Endometrium (tissue), 2 donors: Measurements from ENCODE around the gene SLC39A3.

Experiments
- FAIRE-seq: peaks from 2 replicates; lab custom pipeline; 2012; peaks lifted over from hg19 to GRCh38; lab: Jason Lieb, UNC
- donor health status: control.
- donor health status: control.

The SLC39A3 gene, protein sequence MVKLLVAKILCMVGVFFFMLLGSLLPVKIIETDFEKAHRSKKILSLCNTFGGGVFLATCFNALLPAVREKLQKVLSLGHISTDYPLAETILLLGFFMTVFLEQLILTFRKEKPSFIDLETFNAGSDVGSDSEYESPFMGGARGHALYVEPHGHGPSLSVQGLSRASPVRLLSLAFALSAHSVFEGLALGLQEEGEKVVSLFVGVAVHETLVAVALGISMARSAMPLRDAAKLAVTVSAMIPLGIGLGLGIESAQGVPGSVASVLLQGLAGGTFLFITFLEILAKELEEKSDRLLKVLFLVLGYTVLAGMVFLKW

DNA sequence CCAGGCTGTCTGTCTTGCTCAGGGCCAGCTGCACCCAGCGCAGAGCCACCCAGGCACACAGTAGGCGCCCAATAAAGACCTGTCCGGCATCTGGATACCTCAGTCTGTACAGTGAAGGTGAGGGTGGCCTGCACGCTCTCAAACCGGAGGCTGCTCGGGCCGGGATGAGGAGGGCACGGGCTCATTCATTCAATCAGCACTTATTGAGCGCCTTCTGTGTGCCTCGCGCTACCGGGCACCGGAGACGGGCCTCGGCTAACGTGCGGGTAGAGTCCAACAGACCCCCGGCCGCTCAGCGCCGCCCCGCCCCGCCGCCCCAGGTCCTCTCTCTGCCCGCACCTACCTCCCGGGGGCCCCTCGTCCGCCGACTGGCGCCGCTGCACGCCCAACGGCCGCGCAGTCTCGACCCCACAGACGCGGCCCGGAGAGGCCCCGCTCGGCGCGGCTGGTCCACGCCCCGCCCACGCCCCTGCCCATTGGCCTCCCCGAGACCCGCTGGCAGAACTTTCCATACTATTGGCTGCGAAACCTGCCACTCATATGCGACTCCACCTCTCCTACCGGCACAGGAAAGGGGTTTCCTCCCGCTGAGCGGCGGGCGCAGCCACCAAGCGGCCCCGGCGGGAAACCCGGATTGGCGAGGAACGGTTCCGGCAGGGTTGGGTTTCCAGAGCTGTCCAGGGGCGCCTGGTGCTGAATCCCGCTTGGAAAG is at the start of gene SLC39A3:
Gene SLC39A3, minus strand, starts transcription at position 416 of the 712 bp plus-strand sequence. CDS start 2,760 bp downstream, outside the sequence.
- FAIRE-seq = peak; percentile 90

DNA sequence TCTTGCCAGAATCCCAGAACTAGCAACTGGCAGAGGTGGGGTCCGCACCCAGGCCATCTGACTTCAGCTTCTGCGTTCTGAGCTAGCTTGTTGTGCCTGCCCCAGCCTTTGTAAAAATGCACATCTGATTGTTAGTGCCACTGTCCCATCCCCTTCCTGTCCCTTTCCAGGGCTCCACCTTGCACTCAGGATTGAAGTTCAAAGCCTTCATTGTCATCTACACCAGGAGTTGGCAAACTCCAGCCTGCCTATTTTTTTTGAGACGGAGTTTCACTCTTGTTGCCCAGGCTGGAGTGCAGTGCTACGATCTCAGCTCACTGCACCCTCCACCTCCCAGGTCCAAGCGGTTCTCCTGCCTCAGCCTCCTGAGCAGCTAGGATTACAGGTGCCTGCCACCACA is 48.4 kb upstream of the SLC39A3 start:
- no peak for FAIRE-seq

DNA sequence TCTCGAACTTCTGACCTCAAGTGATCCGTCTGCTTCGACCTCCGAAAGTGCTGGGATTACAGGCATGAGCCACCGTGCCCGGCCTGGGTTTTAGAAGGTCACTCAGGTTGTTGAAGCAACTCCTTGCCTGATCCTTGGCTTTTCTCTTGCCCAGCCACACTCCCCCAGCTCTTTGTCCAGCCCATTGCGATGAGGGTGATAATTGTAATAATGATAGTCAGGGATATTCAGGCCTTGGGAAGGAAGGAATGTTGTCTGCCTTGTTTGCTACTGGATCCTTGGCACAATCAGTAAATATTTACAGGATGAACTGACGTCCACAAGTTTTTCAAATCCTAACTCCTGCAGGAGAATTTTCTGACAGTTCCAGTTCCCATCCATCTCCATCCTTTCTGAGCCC is 47.3 kb upstream of the SLC39A3 start:
- no peak for FAIRE-seq

DNA sequence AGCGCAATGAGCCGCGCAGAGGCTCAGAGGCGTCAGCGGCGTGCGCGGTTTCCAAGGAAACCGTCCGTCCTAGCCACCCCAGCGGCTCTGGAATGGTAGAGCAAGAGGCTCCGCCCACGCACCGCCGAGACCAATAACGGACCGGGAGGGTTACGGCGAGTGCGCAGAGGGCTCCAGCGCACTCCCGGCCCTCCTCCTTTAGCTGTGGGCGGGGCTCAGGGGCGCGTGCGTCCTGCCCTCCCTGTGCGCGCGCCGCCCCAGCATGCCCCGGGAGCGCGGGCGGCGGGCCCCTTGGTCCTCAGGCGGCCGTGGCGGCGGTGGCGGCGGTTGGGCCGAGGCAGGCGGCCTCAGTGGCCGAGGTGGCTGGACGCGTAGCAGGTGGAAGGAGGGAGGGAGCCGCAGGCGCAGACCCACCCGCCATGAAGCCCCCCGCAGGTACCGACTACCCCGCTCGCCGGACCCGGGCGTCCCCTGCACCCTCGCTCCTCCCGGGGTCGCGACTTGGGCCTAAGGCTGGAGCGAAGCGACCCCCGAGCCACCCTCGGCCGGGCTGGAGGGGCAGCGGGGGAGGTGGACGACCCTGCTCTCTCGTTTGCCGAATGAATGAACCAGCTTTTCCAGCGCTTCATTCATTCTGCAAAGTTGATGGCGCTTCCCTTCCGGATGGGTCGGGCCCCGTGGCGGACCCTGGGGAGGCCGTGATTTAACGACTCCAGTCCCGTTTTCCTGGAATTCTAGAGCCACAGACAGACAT is 45.6 kb upstream of the SLC39A3 start, which contains the start of gene THOP1:
Gene THOP1, plus strand, starts transcription at position 260 of the 754 bp plus-strand sequence. Its CDS starts 160 bp downstream, at position 420.
- FAIRE-seq = peak; percentile 84

DNA sequence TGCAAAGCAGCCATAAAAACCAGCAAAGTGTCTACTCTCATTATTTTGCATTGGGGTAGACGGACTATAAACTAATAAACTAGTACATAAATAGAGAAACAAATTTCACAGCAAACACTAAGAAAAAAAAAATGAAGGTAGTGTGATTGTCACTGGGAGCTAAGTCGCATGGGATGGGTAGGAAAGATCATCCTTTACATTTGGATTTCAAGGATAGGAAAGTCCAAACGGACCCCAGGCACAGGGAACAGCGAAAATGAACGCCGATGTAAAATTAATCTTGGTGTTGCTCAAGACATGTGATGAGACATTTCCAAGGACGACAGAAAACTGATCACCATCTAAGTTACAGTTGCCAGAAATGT is 43.9 kb upstream of the SLC39A3 start:
- no peak for FAIRE-seq

DNA sequence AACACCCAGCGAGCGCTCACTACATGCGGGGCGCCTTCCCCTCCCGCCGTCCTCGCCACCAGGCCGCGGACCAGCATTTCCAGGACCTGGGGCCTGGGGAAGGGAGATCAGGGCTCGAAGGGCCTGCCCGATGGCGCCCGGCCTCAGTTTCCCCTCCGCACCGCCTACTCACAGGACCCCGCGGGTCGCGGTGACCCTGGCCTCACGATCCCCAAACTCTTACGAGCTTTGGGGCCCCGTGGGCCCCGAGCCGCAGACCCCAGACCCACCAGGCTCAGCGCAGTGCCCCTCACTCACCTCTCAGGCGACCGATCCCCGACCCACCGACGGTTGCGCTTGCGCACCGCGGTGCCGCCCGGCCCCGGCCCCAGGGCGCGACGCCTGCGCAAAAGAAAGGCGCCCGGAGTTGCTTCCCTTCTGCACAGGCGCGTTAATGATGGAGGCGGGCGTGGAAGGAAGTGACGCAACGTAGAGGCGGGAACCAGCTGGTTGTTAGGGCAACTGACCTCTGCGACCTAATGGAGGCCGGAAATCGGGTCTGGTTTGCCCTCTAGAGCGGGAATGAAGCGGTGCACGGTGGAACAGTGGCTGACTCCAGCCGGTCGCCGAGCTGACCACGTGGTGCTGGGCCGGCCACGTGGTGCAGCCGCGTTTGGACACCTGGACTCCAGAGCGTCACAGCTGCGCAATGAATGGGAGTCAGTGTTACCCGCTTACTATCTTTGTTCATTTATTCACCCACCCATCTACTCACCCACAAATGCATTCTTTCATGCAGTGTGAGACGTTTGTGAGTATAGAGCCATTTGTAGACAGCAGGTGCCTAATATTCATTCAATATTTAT is 43.3 kb upstream of the SLC39A3 start, which contains the start of gene SGTA:
Gene SGTA, minus strand, starts transcription at position 338 of the 845 bp plus-strand sequence. CDS start 14,205 bp downstream, outside the sequence.
- FAIRE-seq = peak; percentile 95

DNA sequence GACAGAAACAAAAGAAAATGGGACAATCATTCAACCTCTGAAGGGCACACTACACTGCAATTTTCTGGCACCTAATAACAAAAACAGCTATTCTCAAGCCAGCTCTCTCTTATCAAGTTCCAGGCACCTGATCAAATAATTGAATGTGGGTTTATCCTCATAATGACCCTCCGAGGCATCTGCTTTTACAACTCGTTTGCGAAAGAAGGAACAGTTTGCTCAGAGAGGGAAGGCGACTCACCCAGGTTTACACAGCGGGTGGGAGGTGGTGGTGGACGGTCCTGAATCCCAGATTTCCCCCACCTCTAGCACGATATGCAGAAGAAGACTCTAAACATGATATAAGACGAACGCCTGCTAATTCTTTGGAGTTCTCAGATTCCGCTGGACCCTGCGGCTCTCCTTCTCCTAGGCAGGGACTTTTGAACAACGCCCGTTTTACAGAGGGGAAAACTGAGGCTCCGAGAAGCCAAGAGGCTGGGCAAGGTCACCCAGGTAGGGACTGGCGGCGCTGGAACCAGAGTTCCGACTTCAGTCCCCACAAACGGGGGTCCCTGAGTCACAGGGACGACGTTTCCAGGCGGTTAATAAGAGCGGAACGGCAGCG is 42.6 kb upstream of the SLC39A3 start:
- FAIRE-seq = no peak

DNA sequence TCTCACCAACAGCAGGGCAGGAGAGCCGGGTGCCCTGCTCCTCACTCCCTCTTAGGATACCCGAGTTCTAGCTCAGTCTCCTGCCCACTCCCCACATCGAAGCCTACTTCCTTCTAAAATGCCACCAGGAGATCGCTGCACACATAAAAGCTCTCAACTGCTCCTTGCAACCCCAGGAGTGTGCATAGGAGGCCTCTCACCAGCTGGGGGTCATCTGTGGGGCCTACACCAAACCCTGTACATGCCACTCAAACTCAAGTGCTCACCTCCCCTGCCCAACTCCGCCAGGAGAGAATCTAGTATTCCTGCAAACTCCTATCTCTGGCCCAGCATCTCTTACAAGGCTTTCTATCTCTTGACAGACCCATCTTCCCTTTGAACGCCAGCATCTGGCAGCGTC is 40.5 kb upstream of the SLC39A3 start:
- FAIRE-seq = no peak

DNA sequence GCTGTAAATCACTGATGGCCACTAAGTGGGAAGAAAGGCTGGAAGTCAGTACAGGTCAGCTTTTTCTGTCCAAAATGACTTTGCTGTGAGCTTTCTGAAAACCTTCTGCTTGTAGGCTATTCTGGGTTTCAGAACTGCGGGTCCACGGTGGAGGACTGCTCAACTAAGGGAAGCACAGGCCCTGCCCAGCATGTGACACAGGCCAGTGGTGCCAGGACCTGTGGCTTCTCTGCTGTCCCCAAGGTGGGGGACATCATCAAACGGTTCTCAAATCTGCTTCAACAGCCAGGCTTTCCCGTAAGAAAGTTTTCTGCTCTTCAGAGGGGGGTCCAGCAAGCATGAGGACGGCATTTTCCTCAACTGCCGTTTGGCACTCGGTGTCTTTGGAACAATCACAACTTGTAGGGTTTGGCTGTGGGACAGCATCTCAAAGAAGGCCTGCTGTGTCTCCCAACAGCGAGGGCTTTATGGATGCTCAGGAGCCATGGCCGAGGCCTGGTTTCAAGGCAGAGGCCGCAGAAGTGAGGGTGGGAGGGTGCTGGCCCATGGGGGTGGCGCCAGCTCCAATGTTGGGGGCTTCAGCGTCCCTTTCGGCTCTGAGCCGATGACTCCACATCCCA is 39.4 kb upstream of the SLC39A3 start:
- no peak for FAIRE-seq

DNA sequence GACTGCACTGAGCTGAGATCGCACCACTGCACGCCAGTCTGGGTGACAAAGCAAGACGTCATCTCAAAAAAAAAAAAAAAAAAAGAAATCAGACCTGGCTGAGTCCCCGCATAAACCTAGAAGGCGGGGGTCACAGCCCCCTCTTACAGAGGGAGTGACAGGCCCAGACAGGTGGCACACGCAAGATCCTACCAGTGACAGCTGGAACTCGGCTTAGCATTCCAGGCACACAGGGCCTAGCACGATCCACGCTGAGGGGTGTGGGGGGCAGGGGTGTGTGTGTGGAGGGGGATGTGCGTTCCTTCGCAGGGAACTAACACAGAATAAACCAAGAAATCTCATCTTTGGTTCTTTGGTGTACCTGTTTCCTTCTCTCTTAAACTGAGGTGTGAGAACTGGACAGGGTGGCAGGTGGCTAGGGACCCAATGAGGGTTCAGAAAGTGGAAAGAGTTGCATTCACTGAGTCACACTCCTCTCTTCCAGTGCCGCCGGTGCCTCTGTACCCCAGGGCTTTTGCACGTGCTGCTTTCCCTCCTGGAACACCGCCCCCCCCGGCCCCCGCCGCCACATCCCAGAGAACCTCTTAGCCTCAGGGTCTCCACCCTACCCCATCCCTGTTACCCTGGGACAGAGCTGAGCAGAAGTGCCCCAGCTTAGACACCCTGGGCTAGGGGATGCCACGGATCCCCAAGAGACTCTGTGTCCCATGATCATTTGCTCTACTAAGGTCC is 38.3 kb upstream of the SLC39A3 start:
- FAIRE-seq = no peak

DNA sequence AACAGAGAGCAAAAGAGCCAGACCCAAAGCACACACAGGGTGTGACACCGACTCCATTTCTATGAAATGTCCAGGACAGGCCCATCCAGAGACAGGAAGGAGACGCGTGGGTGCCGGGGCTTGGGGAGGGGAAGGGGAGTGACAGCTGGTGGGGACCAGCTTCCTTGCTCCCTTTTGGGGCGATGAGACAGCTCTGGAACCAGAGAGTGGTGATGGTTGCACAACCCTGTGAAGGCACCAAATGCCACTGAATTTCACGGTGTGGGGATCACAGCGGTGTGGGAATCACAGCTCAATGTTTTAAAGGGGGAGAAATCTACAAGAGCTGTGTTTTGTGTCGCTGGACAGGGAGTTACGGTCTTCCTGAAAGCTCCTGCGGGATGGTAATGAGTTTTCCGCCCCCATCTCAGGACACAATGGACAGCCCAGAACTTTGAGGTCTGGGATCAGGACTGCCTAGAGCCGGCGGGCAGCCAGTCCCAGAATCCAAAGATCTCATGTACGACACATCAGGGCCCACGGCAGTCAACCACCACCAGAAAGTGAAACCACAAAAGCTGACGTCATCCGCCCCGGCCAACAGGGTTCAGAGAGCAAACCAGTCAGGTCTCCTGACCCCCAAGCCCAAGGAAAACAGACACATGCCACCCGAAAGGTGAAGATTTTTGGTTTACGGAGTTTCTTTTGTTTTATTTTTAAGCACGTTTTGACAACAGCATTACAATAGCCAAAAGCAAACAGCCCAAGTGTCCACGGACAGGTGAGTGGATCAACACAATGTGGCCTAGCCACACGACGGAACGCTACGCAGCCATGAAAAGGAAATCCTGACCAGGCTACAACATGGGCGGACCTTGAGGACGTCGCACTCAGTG is 36.0 kb upstream of the SLC39A3 start:
- no peak for FAIRE-seq

DNA sequence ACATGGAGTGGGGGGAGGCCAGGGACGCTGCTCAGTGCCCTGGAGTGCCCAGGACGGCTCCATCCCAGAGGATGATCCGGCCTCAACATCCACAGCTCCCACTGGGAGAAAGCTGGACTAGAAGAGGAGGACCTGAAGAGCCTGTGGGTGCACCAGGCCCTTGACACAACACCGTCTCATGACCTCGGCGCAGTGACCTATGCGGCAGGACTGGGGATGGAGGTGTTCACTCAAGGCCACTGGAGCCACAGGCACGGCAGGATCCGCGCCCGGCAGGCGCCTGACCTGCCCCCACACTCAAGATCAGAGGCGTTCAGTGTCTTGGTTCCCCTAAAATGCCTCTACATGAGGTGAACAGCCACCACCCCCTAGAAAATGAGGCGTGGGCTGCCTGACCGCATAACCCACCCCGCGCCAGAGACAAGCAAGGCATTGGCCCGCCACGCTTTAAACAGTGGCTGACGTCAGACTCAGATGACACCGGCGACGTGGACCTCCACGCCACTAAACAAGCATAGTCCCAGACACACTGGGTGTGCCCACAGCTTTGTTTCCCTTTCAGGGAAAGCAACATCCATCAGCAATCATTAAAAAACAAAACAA is 35.2 kb upstream of the SLC39A3 start:
- FAIRE-seq = no peak

DNA sequence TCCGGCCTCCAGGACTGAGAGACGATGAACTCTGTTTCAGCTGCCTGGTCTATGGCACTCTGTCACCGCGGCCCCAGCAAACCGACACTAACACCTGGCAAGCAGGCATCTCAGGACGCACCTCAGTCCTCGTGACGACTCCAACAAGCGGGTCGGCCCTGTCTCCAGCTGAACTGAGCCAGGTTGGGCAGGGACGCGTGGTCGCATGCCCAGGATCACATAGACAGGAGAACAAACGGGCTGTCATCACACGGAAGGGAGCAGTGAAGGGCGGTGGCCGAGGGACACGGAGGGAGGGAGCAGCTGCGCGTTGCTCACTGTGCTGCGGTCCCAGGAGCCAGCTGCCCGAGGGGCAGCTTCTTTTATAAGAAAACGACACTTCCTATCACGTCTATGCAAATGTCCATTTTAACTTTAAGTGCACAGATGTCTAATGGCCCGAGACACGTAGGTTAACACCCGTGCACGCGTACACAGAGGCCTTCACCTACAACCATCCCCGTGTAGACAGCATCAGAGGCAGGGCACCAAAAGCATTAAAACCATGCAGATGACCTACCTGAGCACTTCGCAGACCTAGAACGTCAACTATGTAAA is 34.4 kb upstream of the SLC39A3 start:
- no peak for FAIRE-seq

DNA sequence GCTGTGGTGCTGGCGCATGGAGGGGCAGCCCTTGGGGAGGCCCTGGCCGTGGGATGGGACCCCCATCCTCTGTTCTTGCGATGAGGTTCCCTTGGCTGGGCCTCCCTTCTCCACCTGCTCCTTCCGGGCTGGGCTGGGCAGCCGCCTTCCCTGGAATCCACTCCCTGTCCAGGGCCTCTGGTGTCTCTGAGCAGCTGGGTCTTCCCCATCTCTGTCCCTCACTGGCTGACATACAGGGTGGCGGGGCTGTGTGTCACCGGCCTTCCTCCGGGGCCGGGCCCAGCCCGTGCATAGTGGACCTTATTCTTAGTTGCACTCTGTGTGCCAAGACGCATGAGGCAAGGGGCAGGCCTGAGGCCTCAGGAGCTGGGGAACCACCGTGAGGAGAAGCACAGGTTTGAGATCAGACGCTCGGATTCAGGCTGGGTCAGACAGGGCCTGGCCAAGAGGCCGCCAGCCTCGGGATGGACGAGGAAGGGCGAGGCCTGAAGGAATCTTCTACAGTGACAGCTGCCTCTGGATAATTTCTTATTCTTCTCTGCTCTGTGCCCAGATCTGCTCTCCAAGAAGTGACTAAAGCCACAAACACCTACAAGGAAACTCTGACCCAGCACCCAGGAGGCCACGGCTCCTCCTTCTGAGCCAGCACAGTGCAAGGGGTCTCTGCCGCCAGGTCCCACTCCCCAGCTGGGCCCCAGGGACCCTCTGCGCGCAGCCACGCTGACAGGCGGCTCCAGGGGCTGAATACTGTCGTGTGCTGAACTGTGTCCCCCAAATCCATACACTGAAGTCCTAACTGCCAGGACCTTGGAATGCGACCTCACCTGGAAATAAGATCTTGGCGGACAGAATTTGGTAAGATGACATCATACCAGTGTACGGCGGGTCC is 32.2 kb upstream of the SLC39A3 start:
- no peak for FAIRE-seq

DNA sequence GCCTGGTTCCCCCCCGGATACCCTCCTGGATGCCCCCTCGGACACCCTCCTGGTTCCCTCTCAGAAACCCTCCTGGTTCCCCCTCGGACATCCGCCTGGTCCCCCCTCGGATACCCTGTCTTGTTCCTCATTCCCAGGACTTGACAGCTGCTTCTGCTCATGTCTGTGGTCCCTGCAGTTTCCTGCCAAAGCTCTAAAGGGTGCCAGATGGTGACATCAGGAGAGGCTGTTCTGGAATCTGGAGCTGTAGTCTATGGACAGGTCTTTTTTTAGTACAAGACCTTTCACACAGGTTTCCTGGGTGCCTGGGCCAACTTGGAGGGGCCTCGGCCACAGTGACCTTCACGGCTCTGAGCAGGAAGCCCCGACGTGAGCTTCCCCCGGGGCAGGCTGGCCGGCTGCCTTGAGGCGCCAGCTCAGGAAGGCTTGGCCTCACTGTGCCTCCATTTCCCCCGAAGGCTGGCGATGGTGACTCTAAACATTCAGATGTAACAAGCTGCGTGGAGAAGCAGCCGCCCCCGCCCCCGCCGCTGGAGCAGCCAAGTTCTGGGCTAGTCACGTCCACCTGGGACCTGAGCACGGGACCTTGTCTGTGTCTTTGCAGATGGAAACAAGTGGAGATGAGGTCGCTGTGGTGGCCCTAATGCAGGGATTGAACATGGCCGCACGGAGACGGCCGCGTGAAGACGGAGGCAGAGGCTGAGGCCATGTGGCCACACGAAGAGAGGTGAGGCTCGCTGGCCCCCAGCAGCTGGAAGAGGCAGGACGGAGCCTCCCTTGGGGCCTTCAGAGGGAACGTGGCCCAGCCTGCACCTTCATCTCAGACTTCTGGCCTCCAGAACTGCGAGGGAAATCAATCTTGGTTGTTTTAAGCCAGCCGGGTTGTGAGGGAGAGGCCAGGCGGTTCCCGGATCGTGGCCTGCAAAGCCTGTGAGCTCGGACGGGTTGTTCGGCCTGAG is 30.5 kb upstream of the SLC39A3 start:
- FAIRE-seq = no peak

DNA sequence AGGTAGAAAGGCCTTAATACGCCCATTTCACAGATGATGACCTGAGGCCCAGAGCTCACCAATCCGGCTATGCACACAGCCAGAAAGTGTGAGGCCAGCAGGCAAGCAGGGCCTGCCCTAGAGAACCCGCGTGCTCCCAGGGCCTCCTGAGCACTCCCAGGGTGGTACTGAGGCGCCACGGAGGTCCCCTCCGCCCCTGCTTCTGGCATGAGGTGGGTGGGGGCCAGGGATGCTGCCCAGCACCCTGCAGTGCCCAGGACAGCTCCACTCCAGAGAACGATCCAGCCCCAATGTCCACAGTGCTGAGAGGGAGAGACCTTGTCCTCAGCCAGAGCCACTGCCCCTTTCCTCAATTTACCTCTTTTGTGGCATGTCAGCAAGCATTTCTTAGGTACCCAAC is 29.4 kb upstream of the SLC39A3 start:
- no peak for FAIRE-seq
